Stimulated activated CD8-positive, alpha-beta memory T cell treated with anti-CD3 and anti-CD28 coated beads, Interleukin-4, amount 100 ng/mL, for 4 hours (primary cell): ENCODE measurements around the gene CACNA1B.

ENCODE experiments used
- DNase-seq, 2 donors: peaks; one replicate each; pipeline ENCODE4 v3.0.0-alpha.2; 2020; ENCODE audit warnings: low read depth in 2 of 2, low spot score in 1 of 2

CACNA1B gene

DNA sequence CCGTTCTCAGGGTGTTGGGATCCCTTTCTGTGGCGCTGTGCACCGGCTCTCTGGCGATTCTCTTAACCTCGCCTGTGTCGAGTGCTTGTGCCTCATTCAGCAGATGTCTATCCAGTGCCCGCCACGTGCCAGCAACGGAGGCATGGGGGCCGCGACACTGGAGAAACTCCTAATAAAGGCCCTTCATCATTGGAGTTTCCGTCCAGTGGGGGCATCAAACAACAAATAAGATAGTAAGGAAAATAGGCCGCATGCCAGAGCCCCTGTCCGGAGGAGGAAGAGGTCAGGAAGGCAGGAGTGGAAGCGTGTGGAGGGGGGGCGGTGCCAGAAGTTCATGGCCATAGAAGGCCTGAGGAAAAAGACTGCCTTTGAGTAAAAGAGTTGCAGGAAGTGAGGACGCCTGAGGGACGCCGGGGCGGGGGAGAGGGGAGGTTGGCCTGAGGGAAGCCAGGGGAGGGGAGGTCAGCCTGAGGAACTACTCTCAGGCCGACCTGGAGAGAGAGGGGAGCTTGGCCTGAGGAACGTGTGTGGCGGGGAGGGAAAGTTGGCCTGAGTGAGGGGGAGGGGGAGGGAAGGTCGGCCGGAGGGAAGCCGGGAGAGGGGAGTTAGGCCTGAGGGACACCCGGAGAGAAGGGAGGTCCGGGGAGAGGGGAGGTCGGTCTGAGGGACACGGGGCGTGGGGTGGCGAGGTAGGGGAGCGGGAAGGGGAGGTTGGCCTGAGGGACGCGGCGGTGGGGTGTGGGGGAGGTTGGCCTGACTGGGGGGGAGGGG lies 82.2 kb downstream of the CACNA1B start:
- no peak for DNase-seq

- no peak for DNase-seq
Measured at GRCh38 chr9:137960496-137960895, 82.9 kb downstream of the CACNA1B start.

DNA sequence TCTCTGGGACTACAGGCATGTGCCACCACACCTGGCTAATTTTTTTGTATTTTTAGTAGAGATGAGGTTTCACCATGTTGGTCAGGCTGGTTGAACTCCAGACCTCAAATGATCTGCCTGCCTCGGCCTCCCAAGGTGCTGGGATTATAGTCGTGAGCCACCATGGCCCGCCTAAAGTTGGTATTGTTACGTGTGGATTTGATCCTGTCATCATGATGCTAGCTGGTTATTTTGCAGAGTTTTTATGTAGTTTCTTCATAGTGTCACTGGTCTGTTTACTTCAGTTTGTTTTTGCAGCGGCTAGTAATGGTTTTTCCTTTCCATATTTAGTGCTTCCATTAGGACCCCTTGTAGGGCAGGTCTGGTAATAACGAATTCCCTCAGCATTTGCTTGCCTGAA lies 85.9 kb downstream of the CACNA1B start:
- DNase-seq: no peak

- no peak for DNase-seq
Measured at GRCh38 chr9:137965177-137965795, 87.7 kb downstream of the CACNA1B start.

DNA sequence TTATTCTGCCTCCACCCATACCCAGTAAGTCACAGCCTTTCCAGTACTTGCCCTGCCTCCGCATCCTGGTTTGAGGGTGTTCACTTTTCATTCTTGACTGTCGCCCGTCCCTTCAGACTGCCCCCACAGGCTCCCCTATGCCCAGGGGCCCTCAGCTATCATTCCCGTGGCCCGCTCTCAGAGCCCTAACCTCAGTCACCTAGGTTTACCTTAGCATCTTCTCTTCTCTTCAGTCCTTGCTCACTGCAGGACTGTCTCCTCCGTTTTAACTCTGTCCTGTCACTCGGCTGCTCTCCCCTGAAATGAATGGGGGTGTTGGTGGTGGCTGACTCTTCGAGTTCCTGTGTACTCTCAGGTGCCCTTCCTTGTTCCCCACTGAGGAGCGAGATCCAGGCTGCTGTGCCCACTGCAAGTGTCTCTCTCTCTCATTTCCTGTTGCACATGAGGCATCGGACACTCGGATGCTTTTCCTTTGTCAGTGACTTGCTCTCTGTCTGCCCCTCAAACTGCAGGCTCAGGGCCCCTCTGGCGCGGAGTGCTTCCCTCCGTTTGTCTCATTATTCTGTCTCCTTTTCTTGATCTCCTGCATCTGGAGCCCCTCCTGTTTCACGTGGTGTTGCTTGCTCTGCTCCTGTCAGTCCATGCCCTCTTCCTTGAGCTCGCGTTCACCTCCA lies 89.8 kb downstream of the CACNA1B start:
- no peak for DNase-seq

GRCh38 chr9:137968235-137968634 lies 90.7 kb downstream of the CACNA1B start:
- DNase-seq: no peak

GRCh38 chr9:137969008-137969407 lies 91.4 kb downstream of the CACNA1B start:
- no peak for DNase-seq

- DNase-seq: no peak
Measured at GRCh38 chr9:137969685-137970084, 92.1 kb downstream of the CACNA1B start.

DNA sequence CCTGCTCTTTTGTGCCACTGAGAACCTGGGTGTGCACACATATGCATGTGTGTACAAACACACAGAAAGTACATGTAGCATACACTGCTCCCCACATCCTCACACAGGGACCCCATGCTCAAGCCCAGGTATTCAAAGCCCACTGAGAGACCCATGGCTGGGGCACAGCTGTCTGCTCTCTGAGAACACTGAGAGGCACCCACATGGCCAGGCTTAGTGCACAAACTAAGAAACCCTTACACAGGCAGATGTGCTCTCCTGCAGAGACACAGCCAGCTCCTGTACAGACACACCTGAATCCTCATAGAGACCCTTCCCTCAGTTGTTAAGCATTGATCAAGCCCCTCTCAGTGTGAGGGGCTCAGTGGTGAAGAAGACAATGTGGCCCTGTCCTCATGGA lies 92.5 kb downstream of the CACNA1B start:
- no peak for DNase-seq

DNA sequence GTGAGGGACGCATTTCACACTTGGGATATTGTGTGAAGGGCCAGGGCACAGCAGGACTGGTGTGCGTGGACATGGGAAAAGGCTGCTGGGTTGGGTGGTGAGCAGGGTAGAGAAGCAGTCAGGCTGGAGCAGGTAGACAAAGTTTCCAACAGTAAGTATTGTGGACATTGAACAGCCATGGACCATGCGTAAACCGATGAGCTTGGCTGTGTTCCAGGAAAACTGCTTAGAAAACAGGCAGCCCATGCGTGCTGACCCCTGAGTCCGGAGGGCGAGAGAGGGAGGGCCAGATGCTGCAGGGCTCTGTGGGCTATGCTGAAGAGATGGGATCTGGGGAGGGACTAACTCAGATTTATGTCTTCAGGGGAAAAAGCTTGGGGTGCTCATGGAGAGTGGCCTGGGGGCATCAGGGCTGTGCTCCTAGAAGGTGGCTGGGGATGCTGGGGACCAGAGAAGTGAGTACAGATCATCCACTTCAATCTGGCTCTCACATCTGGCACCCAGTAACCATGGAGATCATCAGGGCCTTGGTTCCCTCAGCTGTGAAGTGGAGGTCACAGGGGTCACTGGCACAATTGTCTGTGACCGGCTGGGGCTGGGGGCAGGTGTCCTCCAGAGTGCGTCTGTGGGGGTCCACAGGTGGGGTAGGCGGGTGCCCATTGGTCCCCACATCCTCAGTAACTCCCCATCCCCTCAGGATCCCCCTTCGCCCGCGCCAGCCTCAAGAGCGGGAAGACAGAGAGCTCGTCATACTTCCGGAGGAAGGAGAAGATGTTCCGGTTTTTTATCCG lies 93.3 kb downstream of the CACNA1B start:
- no peak for DNase-seq

GRCh38 chr9:137971477-137972138 lies 94.0 kb downstream of the CACNA1B start:
- DNase-seq: no peak

GRCh38 chr9:137972355-137972987 lies 94.9 kb downstream of the CACNA1B start:
- no peak for DNase-seq

DNA sequence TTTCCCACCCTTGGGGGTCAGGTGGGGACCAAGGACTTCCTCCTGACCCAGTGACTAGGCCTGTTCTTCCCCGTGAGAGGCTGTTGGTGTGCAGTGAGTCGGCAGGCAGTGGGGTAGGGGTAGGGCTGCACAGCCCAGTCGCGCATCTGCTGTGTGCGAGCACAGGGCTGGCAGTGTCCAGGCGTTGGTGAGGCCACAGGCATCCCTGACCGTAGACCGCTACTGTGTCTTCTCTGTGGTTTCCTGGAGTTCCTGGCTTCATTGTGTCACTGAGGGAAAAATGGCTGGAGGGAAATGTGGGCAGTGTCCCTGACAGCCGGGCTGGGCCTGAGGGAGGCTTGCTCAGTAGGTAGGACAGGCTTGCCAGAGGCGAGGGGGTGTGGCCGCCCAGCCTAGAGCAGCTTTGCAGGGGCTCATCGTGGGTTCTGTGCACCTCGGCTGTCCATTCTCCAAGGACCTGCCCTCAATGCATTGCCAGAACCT lies 95.4 kb downstream of the CACNA1B start:
- no peak for DNase-seq

GRCh38 chr9:137973829-137974416 lies 96.3 kb downstream of the CACNA1B start:
- no peak for DNase-seq

- DNase-seq: no peak
Measured at GRCh38 chr9:137974746-137975526, 97.4 kb downstream of the CACNA1B start.

- DNase-seq: no peak
Measured at GRCh38 chr9:137975527-137975913, 97.9 kb downstream of the CACNA1B start.

GRCh38 chr9:137975936-137976565 lies 98.5 kb downstream of the CACNA1B start:
- no peak for DNase-seq

DNA sequence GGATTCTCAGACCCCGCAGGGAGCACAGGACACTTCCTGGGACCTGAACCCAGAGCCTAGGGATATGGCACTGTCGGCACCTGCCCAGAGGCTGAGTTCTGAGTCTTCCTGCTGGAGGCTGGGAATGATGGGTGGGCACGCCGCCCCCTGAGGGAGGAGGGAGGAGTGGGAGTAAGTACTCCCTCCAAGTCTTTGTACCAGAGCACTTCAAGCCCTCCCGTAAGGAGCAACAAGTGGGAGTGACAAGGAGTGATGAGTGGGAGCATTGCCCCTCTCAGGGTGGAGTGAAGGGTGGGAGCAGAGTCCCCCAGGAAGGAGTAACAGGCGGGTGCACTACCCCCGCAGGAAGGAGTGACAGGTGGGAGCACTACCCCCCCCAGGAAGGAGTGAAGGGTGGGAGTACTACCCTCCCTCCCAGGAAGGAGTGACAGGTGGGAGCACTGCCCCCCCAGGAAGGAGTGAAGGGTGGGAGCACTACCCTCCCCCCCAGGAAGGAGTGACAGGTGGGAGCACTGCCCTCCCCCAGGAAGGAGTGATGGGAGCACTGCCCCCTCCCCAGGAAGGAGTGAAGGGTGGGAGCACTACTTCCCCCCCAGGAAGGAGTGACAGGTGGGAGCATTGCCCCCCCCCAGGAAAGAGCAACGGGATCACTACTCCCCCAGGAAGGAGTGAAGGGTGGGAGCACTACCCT lies 100.1 kb downstream of the CACNA1B start:
- DNase-seq: no peak
